HG02885 (cell line): ENCODE measurements around the gene MRPL20.
"Not testable (repeated sequence)": the region's sequence is repeated elsewhere in the genome, so short reads cannot be mapped to it uniquely, and the experiment has no call there.

Experiments
- ATAC-seq: cut with Tn5 transposase; IDR thresholded peaks from one replicate; pipeline ENCODE4 v1.9.1; 2021; ENCODE audit warnings: mild to moderate bottlenecking; ENCODE audit not compliant: unreplicated experiment, poor library complexity

MRPL20 gene

GRCh38 chr1:1437904-1438376 is 30.8 kb upstream of the MRPL20 start:
- ATAC-seq: no peak

- ATAC-seq: no peak
Observed at GRCh38 chr1:1437033-1437903, 30.2 kb upstream of the MRPL20 start.

- no peak for ATAC-seq
Observed at GRCh38 chr1:1436630-1437032, 29.5 kb upstream of the MRPL20 start.

GRCh38 chr1:1435911-1436629 is 29.0 kb upstream of the MRPL20 start:
- no peak for ATAC-seq

GRCh38 chr1:1435106-1435903 is 28.2 kb upstream of the MRPL20 start, which contains the start of gene VWA1:
Gene VWA1 (plus strand): TSS chr1:1435690. CDS start chr1:1435749, 59 bp downstream.
- no peak for ATAC-seq

- no peak for ATAC-seq
Observed at GRCh38 chr1:1434824-1435105, 27.7 kb upstream of the MRPL20 start.

- ATAC-seq: no peak
Observed at GRCh38 chr1:1434131-1434823, 27.2 kb upstream of the MRPL20 start.

- no peak for ATAC-seq
Observed at GRCh38 chr1:1433804-1434130, 26.7 kb upstream of the MRPL20 start.

GRCh38 chr1:1432951-1433803 is 26.1 kb upstream of the MRPL20 start:
- no peak for ATAC-seq

- ATAC-seq: no peak
Observed at GRCh38 chr1:1432274-1432950, 25.3 kb upstream of the MRPL20 start.

- ATAC-seq: no peak
Observed at GRCh38 chr1:1431845-1432273, 24.8 kb upstream of the MRPL20 start.

GRCh38 chr1:1430992-1431844 is 24.1 kb upstream of the MRPL20 start:
- ATAC-seq: no peak

- ATAC-seq: no peak
Observed at GRCh38 chr1:1430114-1430982, 23.3 kb upstream of the MRPL20 start.

GRCh38 chr1:1429671-1430073 is 22.6 kb upstream of the MRPL20 start:
- ATAC-seq: no peak

GRCh38 chr1:1428967-1429366 is 21.9 kb upstream of the MRPL20 start:
- not testable (repeated sequence) for ATAC-seq

GRCh38 chr1:1428174-1428573 is 21.1 kb upstream of the MRPL20 start:
- no peak for ATAC-seq

GRCh38 chr1:1427820-1428148 is 20.7 kb upstream of the MRPL20 start:
- ATAC-seq: no peak
